TTC549 (cell line): Measurements from ENCODE around the gene CLDND2.

ENCODE experiments used
- FAIRE-seq: peaks from 2 replicates; lab custom pipeline; 2012; peaks lifted over from hg19 to GRCh38; lab: Jason Lieb, UNC

CLDND2 gene

DNA sequence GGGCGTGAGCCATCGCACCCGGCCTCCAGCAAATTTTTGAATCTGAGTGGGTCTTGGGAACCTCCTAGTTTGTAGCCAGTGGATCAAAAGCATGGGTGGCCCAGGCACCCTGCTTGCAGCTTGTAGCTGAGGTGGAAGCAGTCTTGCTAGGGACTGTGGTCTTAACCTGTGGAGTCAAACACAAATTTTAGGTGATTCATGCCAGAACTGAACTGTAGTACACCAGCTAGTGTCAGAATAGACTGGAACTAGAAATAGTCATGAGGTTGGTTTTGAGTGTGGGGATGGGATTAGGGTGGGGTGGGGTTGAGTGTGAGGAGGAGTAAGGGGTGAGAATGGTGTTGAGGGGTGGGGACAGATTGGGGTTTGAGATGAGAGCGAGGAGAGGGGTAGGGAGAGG lies 13.2 kb upstream of the CLDND2 start:
- no peak for FAIRE-seq

DNA sequence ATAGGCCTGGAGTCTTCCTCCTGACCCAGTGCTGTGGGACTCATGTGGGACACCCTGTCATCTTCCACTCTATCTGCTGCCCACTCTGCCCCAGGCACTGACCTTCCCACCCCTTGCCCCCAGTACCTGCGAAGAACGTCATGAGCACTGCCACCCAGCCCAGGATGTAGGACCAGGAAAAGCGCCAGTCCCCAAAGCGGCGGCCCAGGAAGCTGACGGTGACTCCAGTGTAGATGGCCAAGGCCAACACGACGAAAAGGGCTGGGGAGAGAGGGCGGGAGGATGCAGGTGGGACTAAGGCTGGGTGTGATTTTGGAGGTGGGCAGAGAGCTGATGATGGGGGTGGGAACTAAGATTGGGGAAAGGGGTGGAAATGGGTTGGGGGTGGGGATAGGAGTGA lies 11.6 kb upstream of the CLDND2 start:
- no peak for FAIRE-seq

DNA sequence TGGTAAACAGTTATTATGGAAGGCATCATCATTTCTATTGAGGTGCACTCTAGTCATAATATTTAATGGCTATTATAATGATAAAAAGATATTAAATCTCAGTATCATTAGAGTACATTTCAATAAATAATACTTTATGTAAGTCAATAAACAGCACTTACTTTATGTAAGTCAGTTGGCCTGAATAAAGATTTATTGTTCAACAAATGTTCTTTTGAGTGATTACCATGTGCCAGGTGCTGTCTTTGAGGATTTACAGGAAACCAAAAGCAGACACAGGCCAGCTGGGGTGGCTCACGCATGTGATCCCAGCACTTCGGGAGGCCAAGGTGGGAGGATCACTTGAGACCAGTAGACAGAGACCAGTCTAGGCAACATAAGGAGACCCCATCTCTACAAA lies 8.6 kb upstream of the CLDND2 start:
- FAIRE-seq = no peak

DNA sequence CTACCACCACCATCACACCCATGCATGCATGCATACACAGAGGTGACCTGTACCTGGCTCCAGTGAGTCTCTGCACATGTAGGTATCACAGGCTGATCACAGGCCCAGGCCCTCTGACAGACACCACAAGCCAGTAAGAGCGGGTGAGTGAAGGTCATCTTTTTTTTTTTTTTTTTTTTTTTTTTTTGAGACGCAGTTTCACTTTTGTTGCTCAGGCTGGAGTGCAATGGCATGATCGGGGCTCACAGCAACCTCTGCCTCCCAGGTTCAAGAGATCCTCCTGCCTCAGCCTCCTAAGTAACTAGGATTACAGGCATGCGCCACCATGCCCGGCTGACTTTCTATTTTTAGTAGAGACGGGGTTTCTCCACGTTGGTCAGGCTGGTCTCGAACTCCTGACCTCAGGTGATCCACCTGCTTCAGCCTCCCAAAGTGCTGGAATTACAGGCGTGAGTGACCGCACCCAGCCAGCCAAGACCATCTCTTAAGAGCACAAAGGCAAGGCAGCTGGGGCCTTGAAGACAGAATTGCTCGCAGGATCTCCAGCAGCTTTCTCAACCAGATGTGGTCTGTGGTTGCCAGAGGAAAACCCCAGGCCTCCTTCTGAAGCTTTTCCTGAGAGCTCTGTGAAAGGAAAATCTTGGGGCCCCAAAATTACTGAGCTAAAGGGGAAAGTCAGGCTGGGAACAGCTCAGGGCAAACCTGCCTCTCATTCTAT lies 6.9 kb upstream of the CLDND2 start:
- no peak for FAIRE-seq

DNA sequence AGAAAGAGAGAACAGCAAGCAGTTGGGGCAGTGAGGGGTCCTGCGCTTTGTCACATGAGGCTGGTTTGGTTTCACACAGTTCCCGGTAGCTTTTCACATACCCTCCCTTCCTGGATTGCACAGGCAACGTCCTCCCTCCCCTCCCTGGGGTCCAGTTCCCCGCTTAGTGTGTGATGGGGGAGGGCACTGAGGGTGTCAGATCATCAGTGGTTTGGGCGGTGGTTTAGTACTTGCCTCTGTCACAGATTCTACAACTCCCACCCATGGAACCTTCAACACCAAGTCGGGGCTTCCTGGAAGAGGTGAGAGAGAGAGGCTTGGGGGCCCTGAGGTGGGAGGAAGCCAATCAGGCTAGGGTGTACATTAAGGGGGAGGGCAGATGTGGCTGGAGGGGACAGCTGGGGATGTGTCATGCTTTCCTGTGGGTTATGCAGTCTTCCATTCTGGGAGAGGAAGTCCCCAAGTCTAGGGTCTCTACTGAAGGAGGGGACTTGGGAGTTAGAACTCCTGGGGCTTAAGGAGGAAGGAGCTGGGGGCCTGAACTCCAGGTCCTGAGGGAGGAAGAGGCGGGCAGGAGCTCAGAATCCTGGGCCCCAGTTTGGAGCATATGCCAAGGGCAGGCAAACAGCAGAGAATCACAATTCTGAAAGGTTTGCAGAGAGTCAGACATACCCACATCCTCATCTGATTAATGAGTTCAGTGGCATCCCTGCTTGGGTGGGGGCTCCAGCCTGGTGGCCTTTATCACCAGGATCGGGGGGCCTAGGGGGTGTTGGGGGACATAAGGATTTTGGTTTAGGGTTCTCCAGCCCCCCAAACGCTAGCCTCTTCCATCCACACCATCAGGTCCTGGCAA lies 4.1 kb upstream of the CLDND2 start, which contains the start of gene NKG7:
NKG7 (minus strand) TSS at position 6 of the 856 bp plus-strand sequence. CDS start 119 bp downstream, outside the sequence.
- no peak for FAIRE-seq

DNA sequence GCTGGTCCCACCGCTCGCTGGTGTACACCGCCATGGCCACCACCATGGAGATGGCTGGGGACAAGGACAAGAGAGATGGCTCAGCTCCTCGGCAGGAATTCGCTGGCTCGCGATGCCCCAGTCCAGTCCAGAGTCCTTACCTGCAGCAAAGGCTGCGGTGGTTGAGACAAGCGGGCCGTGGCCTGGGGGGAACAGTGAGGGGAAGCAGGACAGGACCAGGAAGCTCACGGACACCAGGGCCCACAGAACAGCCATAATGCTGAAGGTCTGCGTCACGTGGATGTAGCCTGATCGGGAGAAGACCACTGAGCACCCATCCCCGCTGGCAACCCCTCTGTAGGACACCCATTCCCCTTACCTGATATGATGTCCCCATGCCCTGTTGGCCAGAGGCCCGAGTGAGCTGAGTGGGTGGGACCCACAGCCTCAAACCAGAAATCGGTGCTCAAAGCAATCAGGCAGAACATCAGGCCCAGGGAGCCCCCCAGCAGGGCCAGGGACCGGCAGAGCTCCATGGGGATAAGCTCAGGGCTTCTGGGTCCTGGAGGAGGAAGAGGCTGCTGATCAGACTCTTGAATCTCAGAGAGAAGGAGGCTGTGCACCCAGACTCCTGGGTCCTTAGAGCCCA lies 3.3 kb upstream of the CLDND2 start:
- no peak for FAIRE-seq

DNA sequence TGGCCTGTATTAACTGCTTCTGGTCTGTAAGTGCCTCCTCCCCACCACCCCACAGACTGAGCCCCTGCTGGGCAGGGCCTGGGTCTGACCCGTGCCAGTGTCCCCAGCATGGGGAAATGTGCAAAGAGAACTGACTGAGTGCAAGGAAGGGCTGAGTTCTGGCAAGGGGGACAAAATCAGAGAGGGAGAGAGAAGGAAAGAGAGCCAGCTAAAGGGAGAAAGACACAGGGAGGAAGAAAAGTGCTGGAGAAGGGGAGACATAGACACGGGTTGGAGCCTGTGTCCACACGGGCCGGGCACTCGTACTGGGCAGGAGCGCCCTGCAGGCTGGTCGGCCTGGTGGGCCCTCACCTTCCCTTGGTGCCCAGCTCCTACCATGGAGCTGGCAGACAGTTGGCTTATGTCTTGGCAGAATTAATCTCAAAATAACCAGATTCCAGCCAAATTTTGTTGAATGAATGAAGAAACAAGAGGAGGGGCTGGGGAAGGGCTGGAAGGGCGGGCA lies 2.4 kb upstream of the CLDND2 start:
- FAIRE-seq = no peak

DNA sequence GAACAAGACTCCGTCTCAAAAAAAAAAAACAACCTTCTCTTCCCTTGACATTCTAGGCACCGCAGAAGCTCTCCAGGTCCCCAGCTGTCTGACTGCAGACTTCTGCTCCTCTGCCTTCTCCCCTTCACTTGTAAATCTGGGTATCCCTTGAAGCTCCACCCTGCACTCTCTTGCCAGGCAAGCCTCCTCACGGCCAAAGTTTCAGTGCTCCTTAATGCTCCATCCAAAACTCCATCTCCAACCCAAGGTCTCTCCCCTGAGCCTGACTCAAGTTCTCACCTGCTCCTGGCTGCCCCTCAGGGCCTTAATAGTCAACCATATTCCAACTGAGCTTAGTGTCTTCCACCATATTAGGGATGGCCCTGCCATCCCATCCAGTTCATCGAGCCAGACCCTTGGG lies 1.4 kb upstream of the CLDND2 start:
- no peak for FAIRE-seq

DNA sequence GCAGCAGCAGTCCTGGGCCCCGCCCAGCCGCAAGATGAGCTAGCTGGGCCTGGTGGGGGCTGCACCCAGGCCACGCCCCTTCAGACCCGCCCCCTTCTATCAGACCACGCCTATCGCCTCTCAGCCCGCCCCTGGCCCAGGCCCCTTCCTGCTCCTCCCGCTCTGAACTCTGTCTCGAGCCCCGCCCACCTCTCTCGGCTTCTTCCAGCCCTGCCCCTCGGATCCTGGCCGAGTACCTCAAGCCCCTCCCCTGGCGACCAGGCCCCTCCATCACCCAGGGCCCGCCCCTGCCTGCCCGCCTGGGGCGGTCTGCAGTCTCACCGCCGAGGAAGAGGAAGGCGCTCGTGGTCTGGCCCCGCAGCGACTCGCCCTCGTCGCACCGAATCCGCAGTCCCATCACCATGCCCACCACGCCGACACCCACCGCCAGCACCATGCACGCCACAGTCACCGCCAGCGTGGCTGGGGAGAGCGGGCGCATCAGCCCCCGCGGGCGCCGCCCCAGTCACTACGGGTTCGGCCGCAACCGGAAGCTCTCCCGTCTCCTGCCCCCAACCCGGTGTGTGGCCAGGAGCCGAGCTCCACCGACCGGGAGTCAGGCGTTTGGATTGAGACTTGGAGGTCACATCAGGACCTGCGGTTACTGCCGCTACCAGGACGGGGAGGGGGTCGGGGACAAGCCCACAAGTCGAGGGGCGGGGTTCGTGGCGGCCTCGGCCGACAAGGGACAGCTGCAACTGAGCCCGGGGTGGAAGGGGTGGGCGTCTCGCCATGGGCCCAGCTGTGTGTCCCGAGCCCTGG lies 1.0 kb downstream of the CLDND2 start:
- FAIRE-seq = peak; percentile 95

DNA sequence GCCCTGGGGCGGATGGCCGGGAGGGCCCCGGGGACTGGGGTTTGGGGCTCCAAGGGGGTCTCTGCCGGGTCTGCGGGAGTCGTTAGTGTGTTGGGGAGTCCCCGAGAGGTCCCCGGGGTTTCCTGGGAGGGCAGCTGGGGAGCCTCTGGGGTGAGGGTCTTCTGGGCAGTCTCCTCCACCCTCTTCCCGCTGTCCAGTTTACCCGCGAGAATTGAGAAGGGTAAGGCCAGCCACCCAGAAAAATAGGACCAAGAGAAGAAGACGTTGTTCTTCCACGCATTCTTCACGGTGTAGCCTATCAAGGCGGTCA lies 1.6 kb downstream of the CLDND2 start:
- FAIRE-seq = no peak

DNA sequence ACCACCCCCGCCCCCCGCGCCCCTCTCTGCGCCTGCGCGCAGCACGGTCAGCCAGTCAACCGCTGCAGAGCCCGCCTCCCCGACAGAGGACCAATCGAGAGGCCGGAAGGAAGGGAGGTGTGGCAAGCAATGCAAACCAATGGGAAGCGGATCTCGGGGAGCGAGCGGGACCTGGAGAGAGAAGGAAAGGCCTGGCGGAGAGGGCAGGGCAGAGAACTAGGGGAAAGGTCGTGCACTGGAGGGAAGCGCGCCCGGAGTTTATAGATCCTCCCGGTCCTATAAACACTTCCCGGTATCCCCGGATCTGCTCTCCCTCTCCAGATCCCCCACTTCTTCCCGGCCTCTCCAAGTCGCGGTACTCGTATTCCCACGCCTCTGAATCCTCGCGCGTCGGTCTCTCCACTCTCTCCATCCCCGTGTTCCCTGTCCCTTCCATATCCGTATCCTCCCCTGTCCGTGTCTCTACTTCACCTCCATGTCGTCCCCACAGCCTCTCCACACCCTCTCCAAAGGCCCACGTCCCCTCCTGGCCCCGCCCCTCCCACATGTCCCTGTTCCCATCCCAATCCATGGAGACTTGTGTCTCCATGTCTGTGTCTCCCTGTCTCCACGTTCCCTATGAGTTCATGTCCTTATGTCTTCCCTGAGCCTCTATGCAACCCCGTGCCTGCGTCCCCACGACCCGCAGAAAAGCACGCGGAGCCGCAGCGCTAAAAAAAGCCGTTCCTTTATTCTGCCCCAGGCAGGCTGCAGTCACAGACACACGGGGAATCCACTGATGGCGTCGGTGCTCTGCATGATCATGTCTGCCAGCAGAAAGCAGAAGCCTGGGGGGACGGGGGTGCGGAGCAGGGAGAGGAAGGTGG lies 2.2 kb downstream of the CLDND2 start:
- FAIRE-seq = no peak

DNA sequence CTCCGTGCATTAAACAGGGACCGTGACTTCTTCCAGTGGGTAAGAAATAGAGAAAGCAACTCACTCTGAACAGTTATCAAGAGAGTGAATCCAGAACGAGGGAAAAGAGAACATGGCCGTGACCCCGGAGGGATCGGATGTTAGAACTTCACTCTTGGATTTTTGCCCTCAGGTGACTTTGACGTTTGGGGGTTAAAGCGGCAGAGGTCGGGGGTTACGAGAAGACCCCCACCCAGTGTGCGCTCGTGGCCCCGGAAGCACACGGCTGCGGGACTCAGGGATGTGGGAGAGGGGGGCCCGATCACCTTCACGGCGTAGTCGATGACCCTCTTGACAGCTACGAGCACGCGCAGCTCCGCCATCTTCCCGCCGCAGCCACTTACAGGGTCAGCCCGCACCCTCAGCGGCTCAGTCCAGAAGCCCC lies 2.8 kb downstream of the CLDND2 start, which contains the start of gene ETFB:
ETFB (minus strand) TSS at position 424 of the 424 bp plus-strand sequence; CDS start at position 362, 62 bp downstream.
- no peak for FAIRE-seq

DNA sequence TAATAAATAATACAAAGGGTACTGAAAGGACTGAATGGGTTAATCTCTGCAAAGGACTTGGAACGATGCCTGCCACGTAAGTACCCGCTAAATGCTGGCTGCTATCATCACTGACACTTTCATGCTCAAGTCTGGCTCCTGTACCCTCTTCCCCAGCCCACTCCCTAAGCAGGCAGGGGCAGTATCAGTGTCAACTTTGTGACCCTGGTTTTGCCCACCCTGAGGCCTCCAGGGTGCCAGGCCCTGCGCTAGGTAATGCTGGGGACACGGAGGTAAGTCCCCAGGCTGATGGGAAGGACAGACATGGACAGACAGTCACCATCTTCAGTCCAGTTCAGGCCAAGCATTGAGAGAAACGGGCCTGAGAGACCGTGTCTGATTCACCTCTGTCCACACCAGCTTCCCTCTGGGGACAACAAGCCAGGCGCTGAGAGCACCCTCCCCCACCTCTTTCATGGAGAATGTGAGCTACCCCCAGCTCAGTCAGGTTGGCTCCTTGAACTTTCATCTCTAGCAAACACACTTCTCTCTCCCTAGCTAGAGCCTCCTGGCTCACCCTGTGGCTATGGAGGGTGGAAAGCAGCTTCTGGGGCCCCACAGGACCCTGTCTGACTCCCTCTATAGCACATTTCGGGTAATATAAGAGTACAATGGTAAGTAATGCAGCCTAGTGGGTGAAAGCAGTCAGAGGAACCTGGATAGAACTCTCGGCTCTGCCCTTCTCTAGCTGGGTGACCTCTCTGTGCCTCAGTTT lies 3.4 kb downstream of the CLDND2 start:
- FAIRE-seq = no peak

DNA sequence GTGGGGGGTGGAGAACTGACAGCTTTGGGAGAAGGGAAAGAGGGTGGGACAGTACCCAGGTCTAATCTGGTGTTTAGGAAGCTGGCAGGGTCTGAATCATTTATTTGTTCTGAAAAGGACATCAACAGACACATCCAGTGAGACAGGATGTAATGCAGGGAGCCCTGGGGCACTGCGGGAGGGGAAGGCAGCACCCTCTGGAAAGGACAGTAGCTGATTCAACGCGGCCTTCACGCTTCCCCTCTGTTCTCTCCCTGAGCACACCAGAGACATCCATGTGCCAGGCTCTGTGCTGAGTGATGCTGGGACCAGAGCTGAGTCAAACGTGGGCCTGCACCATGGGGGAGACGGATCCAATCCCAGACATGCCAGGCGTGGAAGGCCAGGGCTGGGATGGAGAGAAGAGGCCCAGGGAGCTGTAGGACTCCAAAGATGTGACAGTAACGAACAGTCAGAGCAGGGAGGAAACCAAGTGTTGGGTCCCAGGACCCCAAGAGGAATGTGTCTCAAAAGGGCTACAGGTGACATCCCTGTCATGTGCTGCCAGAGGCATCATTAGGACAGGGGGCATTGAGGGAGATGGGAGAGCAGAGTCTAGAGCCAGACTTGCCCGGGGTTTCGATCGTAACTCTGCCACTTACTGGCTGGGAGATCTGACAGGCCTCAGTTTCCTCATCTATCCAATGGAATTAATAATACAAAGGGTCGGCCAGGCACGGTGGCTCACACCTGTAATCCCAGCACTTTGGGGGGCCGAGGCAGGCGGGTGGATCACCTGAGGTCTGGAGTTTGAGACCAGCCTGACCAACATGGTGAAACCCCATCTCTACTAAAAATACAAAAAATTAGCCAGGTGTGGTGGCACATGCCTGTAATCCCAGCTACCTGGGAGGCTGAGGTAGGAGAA lies 4.3 kb downstream of the CLDND2 start:
- no peak for FAIRE-seq

DNA sequence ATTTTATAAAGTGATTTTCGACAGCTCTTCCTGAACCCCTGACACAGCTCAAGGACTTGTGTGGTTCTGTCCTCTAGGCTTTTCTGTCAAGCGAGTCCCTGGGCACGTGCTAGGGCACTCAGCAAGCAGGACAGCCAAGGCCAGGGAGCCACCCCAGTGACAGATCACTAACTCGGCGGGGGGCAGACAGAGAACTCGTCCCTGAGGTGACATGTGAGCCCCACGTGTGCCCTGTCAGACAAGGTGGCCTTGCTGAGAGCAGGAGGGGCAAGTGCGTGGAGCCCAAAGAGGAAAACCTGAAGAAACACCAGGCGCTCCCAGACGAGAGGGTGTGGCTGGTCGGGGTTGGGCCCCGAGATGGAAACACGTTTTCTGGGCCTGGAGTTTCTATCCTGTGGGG lies 7.6 kb downstream of the CLDND2 start:
- no peak for FAIRE-seq

DNA sequence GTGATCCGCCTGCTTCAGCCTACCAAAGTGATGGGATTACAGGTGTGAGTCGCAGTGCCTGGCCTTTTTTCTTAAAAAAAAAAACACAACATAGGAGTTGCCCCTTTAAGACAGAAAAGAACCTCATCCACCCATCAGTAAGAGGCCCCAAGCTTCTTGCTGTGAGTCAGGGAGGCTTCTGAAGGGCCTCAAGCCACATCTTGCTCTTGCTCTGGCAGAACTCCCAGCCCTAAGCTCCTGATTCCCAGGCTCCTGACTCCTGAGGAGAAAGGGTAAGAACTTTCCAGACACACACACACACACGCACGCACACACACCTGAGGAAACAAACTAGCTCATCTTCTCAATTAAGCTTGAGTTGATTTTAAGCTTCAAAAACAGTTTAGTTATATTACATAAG lies 9.5 kb downstream of the CLDND2 start:
- FAIRE-seq = no peak

DNA sequence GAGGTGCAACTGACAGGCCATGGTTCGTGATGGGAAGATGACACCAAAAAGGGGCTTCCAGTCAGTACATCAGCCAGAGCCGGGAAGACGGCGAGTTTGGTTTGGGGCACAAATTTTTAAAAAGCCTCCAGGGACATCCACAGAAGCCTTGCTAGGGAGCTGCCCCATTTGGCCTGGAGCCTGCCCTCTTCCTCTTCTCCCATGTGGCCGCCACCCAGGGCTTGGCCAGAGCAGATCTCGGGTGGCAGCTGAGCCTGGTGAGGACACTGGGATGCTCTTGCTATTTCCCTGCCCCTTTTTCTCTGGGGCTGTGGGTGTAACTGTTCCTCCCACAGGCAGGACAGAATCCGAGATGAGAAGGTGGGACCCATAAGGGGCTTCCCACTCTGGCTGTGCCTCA lies 10.9 kb downstream of the CLDND2 start:
- FAIRE-seq = no peak

DNA sequence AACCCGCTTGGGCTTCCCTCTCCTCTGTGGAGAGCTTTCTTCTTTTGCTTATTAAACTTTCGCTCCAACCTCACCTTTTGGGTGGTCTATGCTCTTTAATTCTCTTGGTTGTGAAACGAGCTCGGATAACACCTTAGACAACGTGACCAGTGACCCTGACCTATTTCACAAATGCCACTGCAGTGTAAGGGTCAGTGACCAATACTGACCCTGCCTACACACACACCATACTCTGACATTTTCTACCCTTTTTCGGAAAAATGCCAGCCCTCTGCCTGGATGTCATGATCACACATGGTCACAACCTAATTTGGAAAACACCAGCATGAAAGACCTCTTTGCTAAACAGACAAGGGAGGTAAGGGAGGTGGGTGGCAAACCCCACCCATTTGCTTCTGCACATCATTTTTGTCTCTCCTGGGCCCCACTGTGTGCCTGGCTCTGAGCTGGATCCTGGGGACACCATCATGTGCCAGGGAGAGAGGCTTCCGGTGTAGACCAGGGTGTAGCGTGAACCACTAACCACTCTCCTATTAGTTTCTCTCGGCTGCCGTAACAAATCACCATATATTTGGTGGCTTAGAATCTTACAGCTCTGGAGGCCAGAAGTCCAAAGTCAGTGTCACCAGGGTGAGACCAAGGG lies 12.5 kb downstream of the CLDND2 start:
- FAIRE-seq = no peak

DNA sequence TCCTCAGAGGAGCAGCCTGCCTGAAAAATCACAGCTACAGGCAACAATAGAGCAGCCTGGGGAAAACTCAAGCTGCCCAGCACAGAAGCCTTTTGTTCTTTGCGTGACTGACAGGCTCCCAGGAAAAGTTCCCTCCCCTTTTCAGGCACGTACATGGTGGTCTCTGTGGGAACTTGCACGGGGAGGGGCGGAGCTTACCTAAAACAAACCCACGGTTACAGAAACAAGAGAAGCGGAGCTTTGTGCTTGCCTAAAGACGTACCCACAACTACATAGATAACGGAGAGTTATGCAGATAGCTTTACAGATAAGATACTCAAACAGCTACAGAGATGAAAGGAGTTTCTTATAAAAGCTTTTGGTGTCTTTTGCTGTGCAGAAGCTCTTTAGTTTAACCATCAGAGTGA lies 14.1 kb downstream of the CLDND2 start:
- no peak for FAIRE-seq
